GM19099 (cell line): ENCODE data around the gene INO80E.

Experiments
- POLR2A ChIP-seq: IDR thresholded peaks from 3 replicates; pipeline ENCODE4 v1.6.1; 2011; ENCODE audit warnings: low read depth; ENCODE audit not compliant: insufficient read length; ENCODE audit errors: extremely low read depth

INO80E gene

GRCh38 chr16:29985271-29985811, 10.7 kb upstream of the INO80E start:
- TF ChIP-seq POLR2A = no peak

DNA sequence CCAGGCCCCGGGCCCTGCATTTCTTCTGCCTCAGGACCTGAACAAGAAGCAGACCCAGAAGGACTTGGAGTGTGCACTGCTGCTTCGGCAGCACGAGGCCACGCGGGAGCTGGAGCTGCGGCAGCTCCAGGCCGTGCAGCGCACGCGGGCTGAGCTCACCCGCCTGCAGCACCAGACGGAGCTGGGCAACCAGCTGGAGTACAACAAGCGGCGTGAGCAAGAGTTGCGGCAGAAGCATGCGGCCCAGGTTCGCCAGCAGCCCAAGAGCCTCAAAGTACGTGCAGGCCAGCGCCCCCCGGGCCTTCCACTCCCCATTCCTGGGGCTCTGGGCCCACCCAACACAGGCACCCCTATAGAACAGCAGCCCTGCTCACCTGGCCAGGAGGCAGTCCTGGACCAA, 9.8 kb upstream of the INO80E start:
- TF ChIP-seq POLR2A = no peak

DNA sequence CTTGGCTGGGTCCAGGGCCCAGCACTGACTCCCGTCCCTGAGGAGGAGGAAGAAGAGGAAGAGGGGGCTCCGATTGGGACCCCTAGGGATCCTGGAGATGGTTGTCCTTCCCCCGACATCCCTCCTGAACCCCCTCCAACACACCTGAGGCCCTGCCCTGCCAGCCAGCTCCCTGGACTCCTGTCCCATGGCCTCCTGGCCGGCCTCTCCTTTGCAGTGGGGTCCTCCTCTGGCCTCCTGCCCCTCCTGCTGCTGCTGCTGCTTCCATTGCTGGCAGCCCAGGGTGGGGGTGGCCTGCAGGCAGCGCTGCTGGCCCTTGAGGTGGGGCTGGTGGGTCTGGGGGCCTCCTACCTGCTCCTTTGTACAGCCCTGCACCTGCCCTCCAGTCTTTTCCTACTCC, 9.1 kb upstream of the INO80E start:
- no peak for TF ChIP-seq POLR2A

DNA sequence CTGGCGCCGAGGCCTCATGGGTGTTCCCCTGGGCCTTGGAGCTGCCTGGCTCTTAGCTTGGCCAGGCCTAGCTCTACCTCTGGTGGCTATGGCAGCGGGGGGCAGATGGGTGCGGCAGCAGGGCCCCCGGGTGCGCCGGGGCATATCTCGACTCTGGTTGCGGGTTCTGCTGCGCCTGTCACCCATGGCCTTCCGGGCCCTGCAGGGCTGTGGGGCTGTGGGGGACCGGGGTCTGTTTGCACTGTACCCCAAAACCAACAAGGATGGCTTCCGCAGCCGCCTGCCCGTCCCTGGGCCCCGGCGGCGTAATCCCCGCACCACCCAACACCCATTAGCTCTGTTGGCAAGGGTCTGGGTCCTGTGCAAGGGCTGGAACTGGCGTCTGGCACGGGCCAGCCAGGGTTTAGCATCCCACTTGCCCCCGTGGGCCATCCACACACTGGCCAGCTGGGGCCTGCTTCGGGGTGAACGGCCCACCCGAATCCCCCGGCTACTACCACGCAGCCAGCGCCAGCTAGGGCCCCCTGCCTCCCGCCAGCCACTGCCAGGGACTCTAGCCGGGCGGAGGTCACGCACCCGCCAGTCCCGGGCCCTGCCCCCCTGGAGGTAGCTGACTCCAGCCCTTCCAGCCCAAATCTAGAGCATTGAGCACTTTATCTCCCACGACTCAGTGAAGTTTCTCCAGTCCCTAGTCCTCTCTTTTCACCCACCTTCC, 8.5 kb upstream of the INO80E start:
- no peak for TF ChIP-seq POLR2A

- TF ChIP-seq POLR2A = no peak
Observed at GRCh38 chr16:29988346-29989075, 7.5 kb upstream of the INO80E start.

DNA sequence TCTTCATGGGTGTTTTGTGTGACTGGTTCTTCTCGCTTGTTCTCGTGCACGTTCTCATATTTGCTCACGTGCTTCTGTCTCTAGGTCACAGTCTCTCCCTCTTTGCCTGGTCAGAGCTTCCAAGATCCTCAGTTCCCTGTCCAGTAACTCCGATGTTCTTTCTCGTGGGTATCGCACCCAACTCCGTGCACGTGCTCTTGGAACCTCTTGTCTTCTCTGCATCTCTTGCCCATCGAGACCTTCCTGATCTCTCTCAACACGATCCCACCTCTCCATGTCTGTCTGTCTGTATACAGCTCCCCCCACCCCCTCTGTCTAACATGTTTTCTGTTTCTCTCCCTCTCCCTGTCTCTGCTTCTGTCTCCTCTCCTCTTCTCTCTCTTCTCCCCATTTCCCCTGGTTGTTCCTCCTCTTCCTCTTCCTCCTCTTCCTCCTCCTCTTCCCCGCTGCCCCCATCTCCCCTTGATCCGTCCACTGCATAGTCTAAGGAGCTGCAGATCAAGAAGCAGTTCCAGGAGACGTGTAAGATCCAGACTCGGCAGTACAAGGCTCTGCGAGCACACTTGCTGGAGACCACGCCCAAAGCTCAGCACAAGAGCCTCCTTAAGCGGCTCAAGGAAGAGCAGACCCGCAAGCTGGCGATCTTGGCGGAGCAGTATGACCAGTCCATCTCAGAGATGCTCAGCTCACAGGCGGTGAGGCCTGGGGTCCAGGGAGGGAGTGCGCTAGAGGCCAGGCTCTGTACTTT, 6.8 kb upstream of the INO80E start:
- TF ChIP-seq POLR2A = no peak

DNA sequence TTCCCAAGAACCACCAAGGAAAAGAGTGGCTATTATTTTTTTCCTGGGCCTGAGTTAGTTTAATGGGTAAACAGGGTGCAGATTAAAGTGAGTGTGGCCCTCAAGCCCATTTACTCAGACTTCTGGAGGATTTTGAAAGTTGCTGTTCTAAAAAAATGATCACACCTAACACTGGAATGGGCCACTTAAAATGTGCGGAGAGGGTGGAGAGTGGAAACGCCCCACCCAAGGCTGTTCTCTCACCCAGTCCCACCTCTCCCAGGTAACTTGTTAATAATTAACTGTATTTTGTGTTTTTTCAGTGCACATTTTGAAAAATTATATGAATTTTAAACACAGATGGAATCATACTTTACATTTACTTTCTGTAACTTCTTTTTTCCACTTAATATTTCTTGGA, 6.0 kb upstream of the INO80E start:
- TF ChIP-seq POLR2A = no peak

DNA sequence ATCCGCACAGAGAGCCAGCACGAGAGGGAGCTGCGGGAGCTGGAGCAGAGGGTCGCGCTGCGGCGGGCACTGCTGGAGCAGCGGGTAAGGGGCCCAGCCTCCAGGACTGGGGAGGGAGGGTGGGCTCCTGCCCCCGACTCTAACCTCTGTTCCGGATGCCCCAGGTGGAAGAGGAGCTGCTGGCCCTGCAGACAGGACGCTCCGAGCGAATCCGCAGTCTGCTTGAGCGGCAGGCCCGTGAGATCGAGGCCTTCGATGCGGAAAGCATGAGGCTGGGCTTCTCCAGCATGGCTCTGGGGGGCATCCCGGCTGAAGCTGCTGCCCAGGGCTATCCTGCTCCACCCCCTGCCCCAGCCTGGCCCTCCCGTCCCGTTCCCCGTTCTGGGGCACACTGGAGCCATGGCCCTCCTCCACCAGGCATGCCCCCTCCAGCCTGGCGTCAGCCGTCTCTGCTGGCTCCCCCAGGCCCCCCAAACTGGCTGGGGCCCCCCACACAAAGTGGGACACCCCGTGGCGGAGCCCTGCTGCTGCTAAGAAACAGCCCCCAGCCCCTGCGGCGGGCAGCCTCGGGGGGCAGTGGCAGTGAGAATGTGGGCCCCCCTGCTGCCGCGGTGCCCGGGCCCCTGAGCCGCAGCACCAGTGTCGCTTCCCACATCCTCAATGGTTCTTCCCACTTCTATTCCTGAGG, 5.0 kb upstream of the INO80E start:
- no peak for TF ChIP-seq POLR2A

DNA sequence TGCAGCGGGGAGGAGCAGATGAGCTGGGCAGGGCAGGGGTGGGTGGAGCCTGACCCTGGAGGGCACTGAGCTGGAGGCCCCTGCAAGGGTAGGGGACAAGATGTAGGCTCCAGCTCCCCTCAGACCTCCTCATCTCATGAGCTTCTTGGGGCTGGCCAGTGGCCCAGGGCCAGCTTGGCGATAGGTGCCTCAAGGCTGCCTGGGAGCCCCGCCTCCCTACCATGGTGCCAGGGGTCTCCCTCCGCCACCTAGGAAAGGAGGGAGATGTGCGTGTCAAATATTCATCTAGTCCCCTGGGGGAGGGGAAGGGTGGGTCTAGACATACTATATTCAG, 4.5 kb upstream of the INO80E start:
- no peak for TF ChIP-seq POLR2A

DNA sequence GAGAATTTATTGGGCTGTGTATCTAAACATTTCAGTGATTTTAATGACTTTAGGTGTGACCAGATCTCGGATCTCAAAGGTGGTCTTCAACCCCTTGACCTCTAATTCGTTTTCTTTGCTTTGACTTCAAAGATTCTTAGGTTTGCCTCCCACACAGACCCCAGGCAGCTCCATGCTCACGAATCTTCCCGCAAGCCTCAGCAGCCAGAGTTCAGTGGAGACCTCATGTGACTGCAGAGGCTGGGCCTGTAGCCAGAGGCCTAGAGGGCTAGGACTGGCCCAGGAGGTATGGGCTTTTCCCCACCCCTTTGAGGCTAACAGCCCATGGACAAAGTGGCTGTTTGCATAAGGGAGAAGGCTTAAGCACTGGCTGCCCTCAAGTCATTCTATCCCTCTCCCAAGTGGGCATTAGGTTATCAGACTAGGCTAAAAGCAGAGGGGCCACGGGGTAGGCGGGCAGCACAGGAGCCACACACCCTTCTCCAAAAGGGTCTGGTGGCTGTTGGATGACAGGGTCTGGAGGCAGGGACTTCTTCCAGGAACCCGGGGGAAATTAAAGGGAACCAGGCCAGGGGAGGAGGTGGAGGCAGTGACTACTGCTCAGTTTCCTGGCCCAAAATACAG, 3.6 kb upstream of the INO80E start:
- peak; percentile 0 for TF ChIP-seq POLR2A

GRCh38 chr16:29993191-29993902, 2.7 kb upstream of the INO80E start:
- TF ChIP-seq POLR2A = no peak

DNA sequence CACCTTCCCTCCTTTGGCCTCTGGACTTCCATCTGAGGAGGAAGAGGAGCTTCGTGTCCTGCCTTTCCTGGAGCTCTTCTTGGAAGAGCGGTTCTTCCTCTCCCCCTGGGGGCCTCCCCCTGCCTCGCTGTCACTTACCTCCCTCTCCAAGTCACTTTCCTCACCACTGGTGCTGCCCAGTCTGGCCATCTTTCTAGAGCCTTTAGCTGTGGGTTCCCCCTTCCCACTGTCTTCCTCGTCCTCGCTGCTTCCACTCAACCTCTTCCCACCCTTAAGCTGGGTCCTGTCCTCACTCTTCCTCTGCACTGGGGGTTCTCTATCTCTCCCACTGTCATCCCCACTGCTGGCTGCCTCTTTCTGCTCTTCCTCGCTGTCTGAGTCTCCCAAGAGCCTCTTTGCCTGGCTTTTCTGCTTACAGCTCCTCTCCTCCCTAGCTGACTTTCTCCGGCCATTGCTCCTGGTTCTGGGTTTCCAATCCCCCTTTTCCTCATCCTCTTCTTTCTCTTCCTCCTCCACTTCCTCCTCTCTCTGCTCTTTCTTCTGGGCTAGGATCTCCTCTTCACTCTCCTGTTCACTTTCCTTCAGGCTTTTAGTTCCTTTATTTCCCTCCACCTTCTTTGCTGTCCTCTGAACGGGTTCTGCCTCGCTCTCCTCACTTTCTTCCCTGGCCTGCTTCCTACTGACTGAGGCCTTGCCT, 2.0 kb upstream of the INO80E start:
- no peak for TF ChIP-seq POLR2A

- TF ChIP-seq POLR2A = no peak
Observed at GRCh38 chr16:29994600-29995323, 1.3 kb upstream of the INO80E start.
